ENCODE measurements around the gene SAG.
"Not testable (repeated sequence)": the region's sequence is repeated elsewhere in the genome, so short reads cannot be mapped to it uniquely, and the experiment has no call there.

DNA sequence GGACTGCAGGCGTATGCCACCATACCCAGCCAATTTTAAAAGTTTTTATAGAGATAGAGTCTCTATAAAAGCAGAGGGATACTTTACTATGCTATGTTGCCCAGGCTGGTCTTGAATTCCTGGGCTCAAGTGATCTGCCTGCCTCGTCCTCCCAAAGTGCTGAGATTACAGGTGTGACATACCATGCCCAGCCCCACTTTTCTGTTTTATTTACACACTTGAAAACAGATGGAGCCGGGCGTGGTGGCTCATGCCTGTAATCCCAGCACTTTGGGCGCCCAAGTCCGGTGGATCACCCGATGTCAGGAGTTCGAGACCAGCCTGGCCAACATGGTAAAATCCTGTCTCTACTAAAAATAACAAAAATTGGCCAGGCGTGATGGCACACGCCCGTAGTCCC lies 67.2 kb downstream of the SAG start:
- TF ChIP-seq POLR2A (IDR thresholded peaks at IDR 0.05; ENCODE audit: low read depth); EP300 (IDR thresholded peaks at IDR 0.05); POLR2AphosphoS5 (IDR thresholded peaks at IDR 0.05): not testable (repeated sequence)
- TF ChIP-seq, protein P1, sequence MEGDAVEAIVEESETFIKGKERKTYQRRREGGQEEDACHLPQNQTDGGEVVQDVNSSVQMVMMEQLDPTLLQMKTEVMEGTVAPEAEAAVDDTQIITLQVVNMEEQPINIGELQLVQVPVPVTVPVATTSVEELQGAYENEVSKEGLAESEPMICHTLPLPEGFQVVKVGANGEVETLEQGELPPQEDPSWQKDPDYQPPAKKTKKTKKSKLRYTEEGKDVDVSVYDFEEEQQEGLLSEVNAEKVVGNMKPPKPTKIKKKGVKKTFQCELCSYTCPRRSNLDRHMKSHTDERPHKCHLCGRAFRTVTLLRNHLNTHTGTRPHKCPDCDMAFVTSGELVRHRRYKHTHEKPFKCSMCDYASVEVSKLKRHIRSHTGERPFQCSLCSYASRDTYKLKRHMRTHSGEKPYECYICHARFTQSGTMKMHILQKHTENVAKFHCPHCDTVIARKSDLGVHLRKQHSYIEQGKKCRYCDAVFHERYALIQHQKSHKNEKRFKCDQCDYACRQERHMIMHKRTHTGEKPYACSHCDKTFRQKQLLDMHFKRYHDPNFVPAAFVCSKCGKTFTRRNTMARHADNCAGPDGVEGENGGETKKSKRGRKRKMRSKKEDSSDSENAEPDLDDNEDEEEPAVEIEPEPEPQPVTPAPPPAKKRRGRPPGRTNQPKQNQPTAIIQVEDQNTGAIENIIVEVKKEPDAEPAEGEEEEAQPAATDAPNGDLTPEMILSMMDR (IDR thresholded peaks at IDR 0.05) = not testable (repeated sequence)
